K562 (cell line): ENCODE results near the gene MYO3B. TPM values are rescaled to one million over a fixed set of nuclear protein-coding genes. Genes with fewer than 3 reads are reported as not detected.

ENCODE experiments used
- CBX1 ChIP-seq: sonication (generic); IDR thresholded peaks from 2 replicates; pipeline ENCODE4 v1.6.1; 2016; ENCODE audit warnings: antibody characterized with exemption, low read depth, mild to moderate bottlenecking
- CHAMP1 ChIP-seq: fragments of 450-650 bp; IDR thresholded peaks from 2 replicates; pipeline ENCODE4 v1.6.1; 2016; ENCODE audit warnings: mild to moderate bottlenecking
- FOS ChIP-seq: IDR thresholded peaks from 3 replicates; pipeline ENCODE4 v1.6.1; 2011; ENCODE audit not compliant: insufficient read length; ENCODE audit errors: extremely low read depth
- MYNN ChIP-seq, 2 experiments: sonication (generic); formaldehyde crosslinking in 1 of 2; IDR thresholded peaks; 2 replicates each; pipeline versions ENCODE4 v1.5.0 to v1.6.1; 2016 to 2020; ENCODE audit warnings: antibody characterized with exemption in 1 of 2, missing genetic modification reagents in 1 of 2
- NR2C2 ChIP-seq, 2 experiments: fragments of 200-800 bp in 1 of 2; sonication (Bioruptor generic) in 1 of 2; sonication (generic) in 1 of 2; formaldehyde crosslinking in 1 of 2; IDR thresholded peaks; 2 replicates each; pipeline versions ENCODE4 v1.6.1 to v1.8.0; 2016 to 2022; ENCODE audit warnings: mild to moderate bottlenecking in 1 of 2, missing compliant biosample characterization in 1 of 2, missing genetic modification characterization in 1 of 2, missing genetic modification reagents in 1 of 2
- XRCC4 ChIP-seq: IDR thresholded peaks from one replicate; pipeline ENCODE4 v1.6.1; 2011; ENCODE audit not compliant: insufficient read depth, insufficient read length; ENCODE audit errors: extremely low read depth
- ZBTB2 ChIP-seq: fragments of 450-650 bp; IDR thresholded peaks from 2 replicates; pipeline ENCODE4 v1.6.1; 2016; ENCODE audit warnings: antibody characterized with exemption
- ZNF445 ChIP-seq: fragments of 250-450 bp; sonication (Bioruptor Pico); IDR thresholded peaks from 2 replicates; pipeline ENCODE4 v1.4.0; 2020; ENCODE audit warnings: low read depth, mild to moderate bottlenecking, moderate library complexity
- polyA plus RNA-seq, 8 experiments: library from polyadenylated mRNA; depleted of rRNA in 4 of 8; stranded (reverse) in 5 of 8; unstranded in 3 of 8; fragments of >200 nt; fragmentation: Nextera tagmentation in 2 of 8; fragmentation: Illumina TruSeq in 1 of 8; extraction: Ambion mirVana in 2 of 8; extraction: Trizol in 1 of 8; gene quantifications; 2 replicates each; pipeline versions ENCODE4 v1.2.1 to v1.2.3, GENCODE V29; 2011 to 2014; ENCODE audit warnings: inconsistent platforms in 1 of 8, missing spikeins in 1 of 8
- total RNA-seq, 7 experiments: library from RNA; depleted of rRNA in 6 of 7; stranded (reverse); fragments of >200 nt in 6 of 7; fragmentation: Illumina TruSeq in 2 of 7; extraction: Trizol in 2 of 7; gene quantifications; 2 replicates each; pipeline versions ENCODE4 v1.2.1 to v1.2.3, GENCODE V29; 2011 to 2021; ENCODE audit warnings: low replicate concordance in 1 of 7

Gene MYO3B
- total and polyA plus RNA-seq, 9 of the 15 experiments (the other 6 are each of a cell fraction or from before 2014, with no cell fraction given): 2.7 to 6.5 (median 3.6) TPM

- TF ChIP-seq CHAMP1 (no peak), ZNF445 (CRISPR knock-in tag) (no peak), CBX1 (no peak), XRCC4 (no peak), ZBTB2 (no peak), NR2C2 (CRISPR knock-in tag; IDR thresholded peaks at IDR 0.05) (no peak), NR2C2 (tag; IDR thresholded peaks at IDR 0.05) (no peak), FOS (no peak), MYNN (IDR thresholded peaks at IDR 0.05) (no peak), MYNN (CRISPR knock-in tag; IDR thresholded peaks at IDR 0.05) (no peak)
Measured at GRCh38 chr2:170202437-170202836, 24.5 kb downstream of the MYO3B start (continued).
